GM08714 (cell line): ENCODE measurements around the gene HPF1.
A peak's percentile ranks its signal among the peaks of the same experiment; 100 is the strongest.
"Not testable (repeated sequence)": the region's sequence is repeated elsewhere in the genome, so short reads cannot be mapped to it uniquely, and the experiment has no call there.

Experiments used
- H3K4me3 ChIP-seq: fragments of 200-500 bp; sonication (Bioruptor generic); 2 replicates; pipeline ENCODE4 v1.5.1; 2014; ENCODE audit warnings: mild to moderate bottlenecking, low read length, inconsistent platforms
- ZNF274 ChIP-seq: IDR thresholded peaks from 2 replicates; pipeline ENCODE4 v1.6.1; 2012; ENCODE audit warnings: mild to moderate bottlenecking, low read depth, low read length

Gene HPF1

GRCh38 chr4:169757575-169758184 lies at the start of gene HPF1:
HPF1 (minus strand) TSS chr4:169757944; CDS start chr4:169757877, 67 bp downstream.
- H3K4me3 ChIP-seq = peak within 1 kb of the TSS; percentile 72
- TF ChIP-seq ZNF274 = no peak

GRCh38 chr4:169806770-169807169 lies 49.0 kb upstream of the HPF1 start:
- not testable (repeated sequence) for H3K4me3 ChIP-seq

GRCh38 chr4:169803413-169803812 lies 45.7 kb upstream of the HPF1 start:
- TF ChIP-seq ZNF274 = no peak
- no peak overlapping the region for H3K4me3 ChIP-seq

- no peak overlapping the region for H3K4me3 ChIP-seq
- TF ChIP-seq ZNF274 = no peak
Measured at GRCh38 chr4:169802873-169803272, 45.1 kb upstream of the HPF1 start.

- no peak for TF ChIP-seq ZNF274
- no peak overlapping the region for H3K4me3 ChIP-seq
Measured at GRCh38 chr4:169800541-169800940, 42.8 kb upstream of the HPF1 start.

- TF ChIP-seq ZNF274 = no peak
- H3K4me3 ChIP-seq = no peak overlapping the region
Measured at GRCh38 chr4:169799260-169799659, 41.5 kb upstream of the HPF1 start.

GRCh38 chr4:169795585-169795984 lies 37.8 kb upstream of the HPF1 start:
- no peak for TF ChIP-seq ZNF274
- H3K4me3 ChIP-seq = no peak overlapping the region

- TF ChIP-seq ZNF274 = no peak
- H3K4me3 ChIP-seq = no peak overlapping the region
Measured at GRCh38 chr4:169791527-169792156, 33.9 kb upstream of the HPF1 start.

GRCh38 chr4:169791062-169791461 lies 33.3 kb upstream of the HPF1 start:
- no peak overlapping the region for H3K4me3 ChIP-seq
- TF ChIP-seq ZNF274 = no peak

- no peak overlapping the region for H3K4me3 ChIP-seq
- no peak for TF ChIP-seq ZNF274
Measured at GRCh38 chr4:169774466-169775445, 17.0 kb upstream of the HPF1 start.

GRCh38 chr4:169773889-169774288 lies 16.1 kb upstream of the HPF1 start:
- H3K4me3 ChIP-seq = no peak overlapping the region
- no peak for TF ChIP-seq ZNF274

- not testable (repeated sequence) for H3K4me3 ChIP-seq
Measured at GRCh38 chr4:169771556-169772080, 13.9 kb upstream of the HPF1 start.

- no peak for TF ChIP-seq ZNF274
Measured at GRCh38 chr4:169770416-169770815, 12.7 kb upstream of the HPF1 start.

GRCh38 chr4:169768385-169768784 lies 10.6 kb upstream of the HPF1 start:
- no peak for TF ChIP-seq ZNF274
- H3K4me3 ChIP-seq = no peak overlapping the region

More at GRCh38 chr4:169770416-169770815, 12.7 kb upstream of the HPF1 start:
- H3K4me3 ChIP-seq = no peak overlapping the region
